ENCODE data around the gene C12orf76.
"Not testable (repeated sequence)": the region's sequence is repeated elsewhere in the genome, so short reads cannot be mapped to it uniquely, and the experiment has no call there.

Gene C12orf76

GRCh38 chr12:110048242-110049027, at the start of gene C12orf76:
TSS of gene C12orf76 (minus strand) at chr12:110048522. CDS start at chr12:110048495, 27 bp downstream.
- DNase-seq = peak; percentile 98

- no peak for DNase-seq
Observed at GRCh38 chr12:110093631-110094311, 45.4 kb upstream of the C12orf76 start.

GRCh38 chr12:110091136-110091711, 42.9 kb upstream of the C12orf76 start:
- no peak for DNase-seq

GRCh38 chr12:110090266-110091135, 42.2 kb upstream of the C12orf76 start:
- DNase-seq = no peak

- DNase-seq = no peak
Observed at GRCh38 chr12:110088936-110089335, 40.6 kb upstream of the C12orf76 start.

- DNase-seq = not testable (repeated sequence)
Observed at GRCh38 chr12:110088216-110088615, 39.9 kb upstream of the C12orf76 start.

- no peak for DNase-seq
Observed at GRCh38 chr12:110084314-110085015, 36.1 kb upstream of the C12orf76 start.

GRCh38 chr12:110080410-110080809, 32.1 kb upstream of the C12orf76 start:
- no peak for DNase-seq

GRCh38 chr12:110079477-110080400, 31.4 kb upstream of the C12orf76 start:
- DNase-seq = peak; percentile 87

- no peak for DNase-seq
Observed at GRCh38 chr12:110077800-110078199, 29.5 kb upstream of the C12orf76 start.

- DNase-seq = no peak
Observed at GRCh38 chr12:110075880-110076279, 27.6 kb upstream of the C12orf76 start.

- no peak for DNase-seq
Observed at GRCh38 chr12:110074089-110074488, 25.8 kb upstream of the C12orf76 start.

GRCh38 chr12:110073049-110073831, 24.9 kb upstream of the C12orf76 start:
- DNase-seq = peak; percentile 75

- not testable (repeated sequence) for DNase-seq
Observed at GRCh38 chr12:110072636-110073035, 24.3 kb upstream of the C12orf76 start.

GRCh38 chr12:110071967-110072366, 23.6 kb upstream of the C12orf76 start:
- no peak for DNase-seq

- DNase-seq = no peak
Observed at GRCh38 chr12:110071504-110071903, 23.2 kb upstream of the C12orf76 start.

GRCh38 chr12:110068654-110069053, 20.3 kb upstream of the C12orf76 start:
- no peak for DNase-seq

- not testable (repeated sequence) for DNase-seq
Observed at GRCh38 chr12:110068115-110068514, 19.8 kb upstream of the C12orf76 start.

GRCh38 chr12:110067531-110067930, 19.2 kb upstream of the C12orf76 start:
- no peak for DNase-seq

GRCh38 chr12:110065540-110065939, 17.2 kb upstream of the C12orf76 start:
- no peak for DNase-seq

Data from RPMI8226 (cell line).